SK-N-SH (cell line): ENCODE results near the gene PSMF1.

Source experiments
- JUND ChIP-seq: IDR thresholded peaks from 2 replicates; pipeline ENCODE4 v1.4.0; 2012
- MAX ChIP-seq: IDR thresholded peaks from 2 replicates; pipeline ENCODE4 v1.4.0; 2012; ENCODE audit warnings: low read depth
- POLR2AphosphoS5 ChIP-seq: IDR thresholded peaks from 2 replicates; pipeline ENCODE4 v1.6.1; 2012; ENCODE audit warnings: low read depth, low read length
- RXRA ChIP-seq: IDR thresholded peaks from 2 replicates; pipeline ENCODE4 v1.4.0; 2012; ENCODE audit warnings: low read depth, mild to moderate bottlenecking, borderline replicate concordance
- TEAD4 ChIP-seq: IDR thresholded peaks from 2 replicates; pipeline ENCODE4 v1.4.0; 2012; ENCODE audit warnings: mild to moderate bottlenecking, borderline replicate concordance; ENCODE audit not compliant: insufficient read depth
- TF ChIP-seq, protein P1 (sequence below): fragments of 200-600 bp; sonication (generic); IDR thresholded peaks from 2 replicates; pipeline ENCODE4 v1.6.1; 2017; ENCODE audit warnings: antibody characterized with exemption, mild to moderate bottlenecking, moderate library complexity

DNA sequence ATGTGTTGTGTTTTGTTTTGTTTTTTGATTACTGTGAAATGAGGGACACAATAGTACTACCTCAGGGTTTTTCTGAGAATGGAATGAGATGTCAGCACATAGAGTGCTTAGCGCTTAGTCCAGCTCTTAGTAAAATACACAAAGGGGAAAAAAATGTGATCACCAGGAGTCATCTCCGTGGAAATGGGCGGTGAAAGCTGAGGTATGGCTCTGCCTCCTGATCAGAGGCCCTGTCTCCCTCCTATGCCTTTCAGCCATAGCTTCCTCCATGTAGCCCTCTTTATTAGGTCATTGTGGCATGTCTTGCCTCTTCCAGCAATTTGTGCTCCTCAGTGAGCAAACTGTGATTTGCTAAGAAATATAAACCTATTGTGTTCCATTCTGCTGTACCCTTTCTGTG is 13.0 kb downstream of the PSMF1 start:
- TF ChIP-seq, protein P1, sequence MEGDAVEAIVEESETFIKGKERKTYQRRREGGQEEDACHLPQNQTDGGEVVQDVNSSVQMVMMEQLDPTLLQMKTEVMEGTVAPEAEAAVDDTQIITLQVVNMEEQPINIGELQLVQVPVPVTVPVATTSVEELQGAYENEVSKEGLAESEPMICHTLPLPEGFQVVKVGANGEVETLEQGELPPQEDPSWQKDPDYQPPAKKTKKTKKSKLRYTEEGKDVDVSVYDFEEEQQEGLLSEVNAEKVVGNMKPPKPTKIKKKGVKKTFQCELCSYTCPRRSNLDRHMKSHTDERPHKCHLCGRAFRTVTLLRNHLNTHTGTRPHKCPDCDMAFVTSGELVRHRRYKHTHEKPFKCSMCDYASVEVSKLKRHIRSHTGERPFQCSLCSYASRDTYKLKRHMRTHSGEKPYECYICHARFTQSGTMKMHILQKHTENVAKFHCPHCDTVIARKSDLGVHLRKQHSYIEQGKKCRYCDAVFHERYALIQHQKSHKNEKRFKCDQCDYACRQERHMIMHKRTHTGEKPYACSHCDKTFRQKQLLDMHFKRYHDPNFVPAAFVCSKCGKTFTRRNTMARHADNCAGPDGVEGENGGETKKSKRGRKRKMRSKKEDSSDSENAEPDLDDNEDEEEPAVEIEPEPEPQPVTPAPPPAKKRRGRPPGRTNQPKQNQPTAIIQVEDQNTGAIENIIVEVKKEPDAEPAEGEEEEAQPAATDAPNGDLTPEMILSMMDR = no peak
- no peak for TF ChIP-seq POLR2AphosphoS5
- no peak for TF ChIP-seq JUND
- no peak for TF ChIP-seq RXRA
- no peak for TF ChIP-seq TEAD4
- no peak for TF ChIP-seq MAX
